GM19193 (cell line): Measurements from ENCODE around the gene CNIH3.

Experiments used
- POLR2A ChIP-seq: IDR thresholded peaks from 4 replicates; pipeline ENCODE4 v1.6.1; 2011; ENCODE audit not compliant: insufficient read depth, insufficient read length; ENCODE audit errors: extremely low read depth

Gene CNIH3

GRCh38 chr1:224689374-224689773 is 73.3 kb downstream of the CNIH3 start:
- TF ChIP-seq POLR2A: no peak

GRCh38 chr1:224690576-224690975 is 74.5 kb downstream of the CNIH3 start:
- no peak for TF ChIP-seq POLR2A

GRCh38 chr1:224691148-224691925 is 75.2 kb downstream of the CNIH3 start:
- TF ChIP-seq POLR2A: no peak

- TF ChIP-seq POLR2A: no peak
These were observed 78.9 kb downstream of the CNIH3 start for GRCh38 chr1:224694969-224695368.

- no peak for TF ChIP-seq POLR2A
These were observed 79.9 kb downstream of the CNIH3 start for GRCh38 chr1:224696021-224696420.

- TF ChIP-seq POLR2A: no peak
These were observed 81.0 kb downstream of the CNIH3 start for GRCh38 chr1:224696891-224697765.

- no peak for TF ChIP-seq POLR2A
These were observed 81.9 kb downstream of the CNIH3 start for GRCh38 chr1:224698015-224698451.

GRCh38 chr1:224700918-224701531 is 84.9 kb downstream of the CNIH3 start:
- no peak for TF ChIP-seq POLR2A

- TF ChIP-seq POLR2A: no peak
These were observed 87.6 kb downstream of the CNIH3 start for GRCh38 chr1:224703702-224704101.

GRCh38 chr1:224704107-224704735 is 88.1 kb downstream of the CNIH3 start:
- TF ChIP-seq POLR2A: no peak

- no peak for TF ChIP-seq POLR2A
These were observed 89.5 kb downstream of the CNIH3 start for GRCh38 chr1:224705578-224705977.

- TF ChIP-seq POLR2A: no peak
These were observed 92.0 kb downstream of the CNIH3 start for GRCh38 chr1:224707843-224708725.

- no peak for TF ChIP-seq POLR2A
These were observed 94.1 kb downstream of the CNIH3 start for GRCh38 chr1:224710196-224710595.

- no peak for TF ChIP-seq POLR2A
These were observed 95.8 kb downstream of the CNIH3 start for GRCh38 chr1:224711876-224712275.
